Measurements from ENCODE around the gene ABCC3. TPM values are rescaled to one million over a fixed set of nuclear protein-coding genes. Genes with fewer than 3 reads are reported as not detected.

Gene ABCC3
- total and polyA plus RNA-seq, 12 donors: 0.23 to 5.7 (median 1.1) TPM; not detected in 1

DNA sequence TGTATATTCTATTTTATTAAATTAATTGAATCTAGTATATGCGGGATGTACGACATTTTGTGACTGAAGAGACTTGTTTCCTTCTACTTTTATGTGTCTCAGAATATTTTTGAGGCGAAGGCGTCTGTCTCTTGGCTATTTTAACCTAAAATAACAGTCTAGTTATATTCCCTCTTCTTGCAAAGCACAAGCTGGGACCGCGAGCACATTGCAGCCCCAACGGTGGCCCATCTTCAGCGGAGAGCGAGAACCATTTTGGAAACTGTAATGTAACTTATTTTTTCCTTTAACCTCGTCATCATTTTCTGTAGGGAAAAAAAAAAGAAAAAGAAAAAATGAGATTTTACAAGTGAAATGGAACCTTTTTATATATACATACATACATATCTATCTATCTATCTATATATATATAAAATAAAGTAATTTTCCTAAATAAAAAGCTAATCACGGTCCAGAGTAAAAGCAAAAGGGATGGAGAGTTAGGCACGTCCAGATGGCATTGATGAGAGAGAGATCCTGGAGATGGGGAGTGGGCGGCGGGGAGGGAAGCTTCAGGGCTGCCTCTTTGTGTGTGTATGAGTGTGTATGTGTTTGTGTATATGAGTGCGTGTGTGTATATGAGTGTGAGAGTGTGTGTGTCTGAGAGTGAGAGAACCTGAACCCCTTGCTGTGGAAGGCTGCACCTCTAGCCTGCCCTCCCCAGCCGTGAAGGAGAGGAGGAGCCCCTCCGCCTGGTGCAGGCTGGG, 7.5 kb upstream of the ABCC3 start:
- 83 to 85% methylated on average over 17 of the region's 17 CpGs for WGBS, 2 donors
- no peaks in the 10 kb centered on the region for H3K9me3 ChIP-seq
- DNase-seq: no peak
- H3K36me3 ChIP-seq: no peaks in the 10 kb centered on the region
- no peak overlapping the region for H3K27ac ChIP-seq
- no peak overlapping the region for H3K4me3 ChIP-seq
- ATAC-seq: no peak
- intact Hi-C loops (cut with DNase I): loop anchor here in 8 of 10 donors (2.0 to 10.0 kb wide), 8 partner anchors 65 to 145 kb away; partner anchors contain the start of gene SPATA20 (in 3 of the 8)
- peaks cover 0 to 13% (median 8%) of the 10 kb centered on the region in 9 donors for H3K4me1 ChIP-seq
- TF ChIP-seq, protein P1, sequence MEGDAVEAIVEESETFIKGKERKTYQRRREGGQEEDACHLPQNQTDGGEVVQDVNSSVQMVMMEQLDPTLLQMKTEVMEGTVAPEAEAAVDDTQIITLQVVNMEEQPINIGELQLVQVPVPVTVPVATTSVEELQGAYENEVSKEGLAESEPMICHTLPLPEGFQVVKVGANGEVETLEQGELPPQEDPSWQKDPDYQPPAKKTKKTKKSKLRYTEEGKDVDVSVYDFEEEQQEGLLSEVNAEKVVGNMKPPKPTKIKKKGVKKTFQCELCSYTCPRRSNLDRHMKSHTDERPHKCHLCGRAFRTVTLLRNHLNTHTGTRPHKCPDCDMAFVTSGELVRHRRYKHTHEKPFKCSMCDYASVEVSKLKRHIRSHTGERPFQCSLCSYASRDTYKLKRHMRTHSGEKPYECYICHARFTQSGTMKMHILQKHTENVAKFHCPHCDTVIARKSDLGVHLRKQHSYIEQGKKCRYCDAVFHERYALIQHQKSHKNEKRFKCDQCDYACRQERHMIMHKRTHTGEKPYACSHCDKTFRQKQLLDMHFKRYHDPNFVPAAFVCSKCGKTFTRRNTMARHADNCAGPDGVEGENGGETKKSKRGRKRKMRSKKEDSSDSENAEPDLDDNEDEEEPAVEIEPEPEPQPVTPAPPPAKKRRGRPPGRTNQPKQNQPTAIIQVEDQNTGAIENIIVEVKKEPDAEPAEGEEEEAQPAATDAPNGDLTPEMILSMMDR (IDR thresholded peaks at IDR 0.05): no peak
- peaks cover 0 to 59% (median 46%) of the 10 kb centered on the region in 7 donors for H3K27me3 ChIP-seq

DNA sequence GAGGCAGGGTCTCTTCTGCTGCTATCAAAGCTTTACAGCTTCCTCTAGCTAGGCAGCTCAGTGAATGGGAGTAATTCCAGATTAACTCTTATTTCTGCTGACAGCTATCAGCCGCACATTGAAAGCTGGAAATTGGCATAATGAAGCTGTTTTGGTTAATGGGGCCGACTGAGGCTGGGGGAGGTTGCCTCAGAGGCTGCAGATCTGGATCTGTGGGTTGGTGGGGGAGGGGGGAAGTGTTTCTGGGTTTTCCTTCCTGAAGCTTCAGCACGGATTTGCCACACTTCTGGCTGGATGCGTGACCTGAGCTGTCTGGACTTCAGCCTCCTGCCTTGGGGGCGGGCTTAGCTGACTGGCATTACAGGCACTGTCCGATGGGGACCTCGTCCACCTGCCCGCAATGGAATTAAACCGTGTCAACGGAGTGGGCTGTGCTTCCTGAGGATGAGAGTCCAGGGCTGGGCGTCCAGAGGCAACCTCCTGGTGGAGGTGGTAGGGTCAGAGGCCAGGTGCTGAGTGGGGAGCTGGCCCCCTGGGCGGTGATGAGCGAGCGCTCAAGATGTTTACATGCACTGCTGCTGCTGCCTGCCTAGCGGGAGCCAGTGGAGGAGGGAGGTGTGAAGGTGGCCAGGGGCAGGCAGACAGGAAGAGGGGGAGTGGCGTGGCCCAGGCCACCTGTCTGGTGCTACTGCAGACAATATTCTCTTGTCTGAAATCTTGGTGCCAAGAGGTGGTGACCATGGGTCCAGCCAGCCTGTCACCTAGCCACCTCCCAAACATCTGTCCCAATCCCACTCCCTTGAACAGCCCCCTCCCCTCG, 6.7 kb upstream of the ABCC3 start:
- no peaks in the 10 kb centered on the region for H3K9me3 ChIP-seq
- ATAC-seq (no peak), DNase-seq (no peak)
- no peak overlapping the region for H3K4me3 ChIP-seq
- WGBS, 2 donors: 32 to 35% methylated on average over 17 of the region's 17 CpGs
- intact Hi-C loops (cut with DNase I): loop anchor here in 8 of 10 donors (2.0 to 10.0 kb wide), 8 partner anchors 64 to 146 kb away; partner anchors contain the start of gene SPATA20 (in 3 of the 8)
- H3K27ac ChIP-seq: no peak overlapping the region
- H3K4me1 ChIP-seq: peaks cover 0 to 13% (median 8%) of the 10 kb centered on the region in 9 donors
- peaks cover 0 to 67% (median 50%) of the 10 kb centered on the region in 7 donors for H3K27me3 ChIP-seq
- TF ChIP-seq, protein P1 (IDR thresholded peaks at IDR 0.05): no peak
- no peaks in the 10 kb centered on the region for H3K36me3 ChIP-seq

DNA sequence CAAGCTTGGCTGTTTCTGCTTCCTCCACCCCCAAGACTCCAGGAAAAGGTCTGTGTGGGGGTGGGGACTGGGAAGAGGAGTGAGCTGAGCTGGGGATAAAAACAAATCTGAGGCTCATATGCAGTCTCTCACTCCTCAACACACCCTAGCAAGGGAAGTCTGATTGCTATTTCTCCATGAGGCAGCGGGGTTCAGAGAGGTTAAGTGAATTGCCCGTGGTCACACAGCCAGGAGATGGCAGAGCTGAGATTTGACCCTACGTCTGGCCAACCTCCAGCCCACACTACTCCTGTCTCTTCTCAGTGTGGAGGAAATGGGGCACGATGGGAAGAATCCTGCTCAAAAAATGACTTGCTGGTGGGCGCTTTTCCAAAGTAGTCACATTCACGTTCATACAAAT, 4.8 kb upstream of the ABCC3 start:
- ATAC-seq (no peak), DNase-seq (no peak)
- H3K4me3 ChIP-seq: no peak overlapping the region
- no peaks in the 10 kb centered on the region for H3K9me3 ChIP-seq
- H3K27me3 ChIP-seq: peaks cover 5 to 86% (median 60%) of the 10 kb centered on the region in 7 donors
- TF ChIP-seq, protein P1 (IDR thresholded peaks at IDR 0.05): no peak
- H3K4me1 ChIP-seq: peaks cover 5 to 23% (median 13%) of the 10 kb centered on the region in 9 donors
- no peaks in the 10 kb centered on the region for H3K36me3 ChIP-seq
- no peak overlapping the region for H3K27ac ChIP-seq
- WGBS, 2 donors: 64 to 73% methylated on average over 6 of the region's 6 CpGs
- intact Hi-C loops (cut with DNase I): loop anchor here in 9 of 10 donors (1.0 to 10.0 kb wide), 10 partner anchors 47 to 148 kb away; partner anchors contain the start of gene SPATA20 (in 2 of the 9)

Data from heart right ventricle (tissue), 16 donors.